ENCODE data around the gene OPTC.

OPTC gene

DNA sequence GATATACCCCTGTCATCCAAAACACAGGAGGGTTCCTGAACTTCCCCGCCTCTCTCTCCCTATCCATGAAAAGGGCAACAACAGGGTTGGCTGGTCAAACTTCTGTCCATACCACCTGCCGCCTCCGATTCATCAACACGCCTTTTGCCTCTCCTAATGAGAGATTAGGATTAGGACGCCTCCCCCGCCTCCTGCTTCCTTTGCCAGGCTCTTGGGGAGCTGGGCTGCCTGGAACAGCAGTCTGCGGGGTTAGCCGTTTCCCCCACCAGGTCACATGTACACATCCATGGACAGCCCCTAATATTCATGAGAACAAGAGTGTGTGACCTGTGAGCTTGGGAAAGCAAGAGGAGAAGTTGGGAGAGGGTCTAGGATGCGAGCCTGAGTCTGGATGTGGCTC, 2.3 kb upstream of the OPTC start:
- DNase-seq (ENCODE audit: low spot score), result no peak

GRCh38 chr1:203492082-203492747, 1.7 kb upstream of the OPTC start:
- no peak for DNase-seq (ENCODE audit: low spot score)

DNA sequence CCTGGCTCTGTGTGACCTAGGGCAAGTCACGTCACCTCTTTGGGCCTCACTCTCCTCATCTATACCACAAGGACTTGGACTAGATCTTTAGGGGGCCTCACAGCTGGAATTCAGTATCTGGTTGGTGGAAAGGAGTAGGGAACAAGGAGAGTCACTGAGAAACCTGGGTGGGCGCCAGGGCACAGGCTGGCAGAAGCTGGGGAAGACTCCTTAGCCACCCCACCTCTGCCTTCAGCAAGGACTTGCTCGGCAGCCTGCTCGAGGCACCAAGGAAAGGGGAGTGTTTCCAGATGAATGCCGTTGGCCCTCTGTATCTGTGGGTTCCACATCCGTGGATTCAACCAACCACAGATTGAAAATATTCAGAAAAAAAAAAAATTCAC, 1.2 kb upstream of the OPTC start:
- DNase-seq (ENCODE audit: low spot score), result no peak

DNA sequence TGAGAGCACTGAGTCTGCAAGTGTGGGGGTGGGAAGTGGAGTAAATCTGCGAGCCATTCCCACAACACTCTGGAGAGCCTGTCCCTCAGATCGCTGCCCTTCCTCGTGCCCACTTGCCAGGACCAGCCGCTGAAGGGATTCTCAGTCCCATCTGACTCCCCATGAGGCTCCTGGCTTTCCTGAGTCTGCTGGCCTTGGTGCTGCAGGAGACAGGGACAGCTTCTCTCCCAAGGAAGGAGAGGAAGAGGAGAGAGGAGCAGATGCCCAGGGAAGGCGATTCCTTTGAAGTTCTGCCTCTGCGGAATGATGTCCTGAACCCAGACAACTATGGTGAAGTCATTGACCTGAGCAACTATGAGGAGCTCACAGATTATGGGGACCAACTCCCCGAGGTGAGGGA, 1.9 kb downstream of the OPTC start:
- DNase-seq (ENCODE audit: low spot score), result no peak

DNA sequence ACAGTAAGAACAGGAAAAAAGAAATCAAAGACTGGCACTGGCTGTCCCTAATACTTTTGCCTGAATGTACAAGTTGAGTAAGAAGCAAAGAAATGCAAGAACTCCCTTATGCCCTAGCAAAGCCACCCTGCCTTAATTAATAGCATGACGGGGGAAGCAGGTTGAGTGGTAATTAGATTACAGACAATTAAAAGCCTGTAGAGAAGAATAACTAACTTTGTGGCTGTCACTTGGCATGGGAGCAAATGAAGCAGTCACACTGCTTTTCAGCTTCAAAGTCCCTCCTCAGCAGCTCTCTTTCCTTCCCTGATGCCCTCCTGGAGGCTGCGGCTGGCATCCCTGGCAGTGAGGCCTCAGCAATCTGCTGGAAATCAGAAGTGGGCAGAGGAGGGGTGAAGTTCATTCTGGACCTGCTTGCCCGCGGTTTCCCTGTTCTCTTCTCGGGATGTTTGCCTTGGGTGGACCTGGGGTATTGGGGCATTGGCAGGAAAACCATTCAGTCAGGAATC, 3.4 kb downstream of the OPTC start:
- DNase-seq (ENCODE audit: low spot score), result no peak

DNA sequence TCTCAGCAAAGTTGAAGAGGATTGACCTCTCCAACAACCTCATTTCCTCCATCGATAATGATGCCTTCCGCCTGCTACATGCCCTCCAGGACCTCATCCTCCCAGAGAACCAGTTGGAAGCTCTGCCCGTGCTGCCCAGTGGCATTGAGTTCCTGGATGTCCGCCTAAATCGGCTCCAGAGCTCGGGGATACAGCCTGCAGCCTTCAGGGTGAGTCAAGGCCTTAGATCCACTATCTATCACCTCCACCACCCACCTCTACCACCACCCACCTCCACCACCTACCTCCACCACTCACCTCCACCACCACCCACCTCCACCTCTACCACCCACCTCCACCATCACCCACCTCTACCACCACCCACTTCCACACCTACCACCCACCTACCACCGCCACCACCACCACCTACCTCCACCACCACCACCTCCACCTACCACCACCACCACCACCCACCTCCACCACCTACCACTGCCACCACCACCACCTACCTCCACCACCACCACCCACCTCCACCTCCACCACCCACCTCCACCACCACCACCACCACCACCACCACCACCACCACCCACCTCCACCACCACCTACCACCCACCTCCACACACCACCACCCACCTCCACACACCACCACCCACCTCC, 5.8 kb downstream of the OPTC start:
- no peak for DNase-seq (ENCODE audit: low spot score)

DNA sequence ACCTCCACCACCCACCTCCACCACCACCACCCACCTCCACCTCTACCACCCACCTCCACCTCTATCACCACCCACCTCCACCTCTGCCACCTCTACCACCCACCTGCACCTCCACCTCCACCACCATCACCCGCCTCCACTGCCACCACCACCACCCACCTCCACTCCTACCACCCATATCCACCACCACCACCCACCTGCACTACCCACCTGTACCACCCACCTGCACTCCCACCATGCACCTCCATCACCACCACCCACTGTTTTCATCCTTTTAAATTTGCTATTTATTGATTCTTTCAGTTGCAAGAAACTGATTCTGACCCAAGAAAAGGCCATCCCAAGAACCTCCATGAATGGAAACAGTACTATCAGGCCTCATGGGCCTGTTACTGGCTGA, 6.3 kb downstream of the OPTC start:
- DNase-seq (ENCODE audit: low spot score), result no peak

DNA sequence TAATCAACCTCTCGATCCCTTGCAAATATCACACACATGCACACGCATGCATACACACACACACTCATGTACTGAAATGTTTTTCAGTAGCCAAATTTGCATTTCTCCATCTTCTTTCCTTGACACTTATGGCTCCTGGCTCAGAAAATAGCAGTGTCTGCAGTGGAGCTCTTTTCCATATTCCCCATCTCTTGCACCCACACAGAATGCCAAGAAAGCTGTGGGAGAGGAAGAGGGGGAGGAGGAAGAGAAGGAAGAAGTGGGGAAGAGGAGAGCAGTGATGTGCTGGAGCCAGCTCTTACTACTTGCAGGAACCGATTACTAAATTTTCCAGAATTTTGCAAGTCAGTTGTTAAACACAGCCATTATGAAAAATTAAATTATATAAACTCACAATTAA, 9.9 kb downstream of the OPTC start:
- no peak for DNase-seq (ENCODE audit: low spot score)

- DNase-seq (ENCODE audit: low spot score), result peak; percentile 79
Observed at GRCh38 chr1:203504400-203505250, 10.7 kb downstream of the OPTC start.

DNA sequence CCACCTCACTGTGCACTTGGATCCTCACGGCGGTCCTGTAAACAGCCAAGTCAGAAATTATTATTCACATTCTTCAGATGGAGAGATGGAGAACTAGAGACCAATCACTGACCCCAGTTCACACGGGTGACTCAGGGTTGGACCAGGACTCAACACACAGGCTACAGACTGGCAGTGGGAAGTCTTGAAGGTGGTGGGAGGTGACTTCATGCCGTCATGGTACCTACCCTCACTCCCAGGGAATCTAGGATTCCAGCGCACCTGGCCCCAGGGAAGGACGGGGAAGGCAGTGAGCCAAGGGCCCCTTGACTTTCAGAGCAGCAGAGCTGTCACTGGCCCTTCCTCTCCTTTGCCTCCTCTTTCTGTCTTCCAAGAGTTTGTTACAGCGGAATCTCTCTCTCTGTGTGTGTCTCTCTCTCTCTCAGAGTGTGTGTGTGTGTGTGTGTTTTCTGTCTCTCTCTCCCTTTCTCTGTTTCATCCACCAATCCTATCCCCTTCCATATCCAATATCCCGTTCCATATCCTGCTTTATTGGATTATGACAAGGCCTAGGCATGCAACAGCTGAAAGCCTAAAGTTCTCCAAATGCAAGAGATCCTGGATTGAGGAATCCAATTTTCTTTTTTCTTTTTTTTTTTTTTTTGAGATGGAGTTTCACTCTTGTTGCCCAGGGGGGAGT, 11.7 kb downstream of the OPTC start:
- DNase-seq (ENCODE audit: low spot score), result no peak

GRCh38 chr1:203506858-203507626, 13.1 kb downstream of the OPTC start:
- no peak for DNase-seq (ENCODE audit: low spot score)

- DNase-seq (ENCODE audit: low spot score), result no peak
Observed at GRCh38 chr1:203507759-203508158, 13.8 kb downstream of the OPTC start.

DNA sequence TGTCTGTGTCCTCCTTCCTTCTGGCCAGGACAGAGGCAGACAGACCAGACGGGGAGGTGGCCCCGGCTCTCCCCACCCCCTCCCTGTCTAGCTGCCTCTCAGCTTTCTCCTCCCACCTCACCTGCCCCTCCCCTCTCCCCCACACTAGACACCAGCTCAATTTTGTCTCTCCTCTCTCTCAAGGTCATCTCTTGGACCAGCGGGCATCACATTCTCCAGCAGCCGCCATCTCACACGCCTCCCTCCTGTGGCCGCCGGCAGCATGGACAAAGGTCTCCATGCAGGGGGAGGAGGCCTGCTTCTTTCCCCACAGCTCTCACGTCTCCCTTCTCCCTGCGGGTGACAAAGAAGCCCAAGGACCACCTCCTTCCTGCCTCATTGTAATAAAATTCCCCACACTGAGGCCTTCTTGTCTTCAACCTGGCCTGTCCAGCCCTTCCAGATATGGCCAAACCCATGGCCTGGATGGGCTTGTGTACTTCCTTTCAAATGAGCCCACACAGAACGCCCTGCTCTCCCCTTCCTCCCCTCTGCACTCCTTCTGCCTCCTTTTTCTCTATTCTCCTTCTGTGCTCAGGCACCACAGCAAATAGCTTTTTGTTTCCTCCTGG, 14.6 kb downstream of the OPTC start:
- DNase-seq (ENCODE audit: low spot score), result no peak

DNA sequence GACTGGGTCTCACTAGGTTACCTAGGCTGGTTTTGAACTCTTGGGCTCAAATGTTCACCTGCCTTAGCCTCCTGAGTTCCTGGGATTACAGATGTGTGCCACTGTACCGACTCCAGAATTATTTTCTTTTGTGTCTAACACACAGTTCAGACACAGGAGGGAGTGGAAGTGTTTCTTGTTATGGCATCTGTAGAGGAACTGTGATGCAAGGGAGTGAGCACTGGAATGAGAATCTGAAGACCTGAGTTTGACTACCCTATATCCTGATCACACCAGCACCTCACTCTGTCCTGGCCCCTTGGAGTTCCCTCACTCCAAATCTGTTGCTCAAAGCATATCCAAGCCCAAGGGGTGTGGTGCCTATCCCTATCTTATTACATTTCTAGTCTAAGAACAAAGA, 15.2 kb downstream of the OPTC start:
- DNase-seq (ENCODE audit: low spot score), result no peak

DNA sequence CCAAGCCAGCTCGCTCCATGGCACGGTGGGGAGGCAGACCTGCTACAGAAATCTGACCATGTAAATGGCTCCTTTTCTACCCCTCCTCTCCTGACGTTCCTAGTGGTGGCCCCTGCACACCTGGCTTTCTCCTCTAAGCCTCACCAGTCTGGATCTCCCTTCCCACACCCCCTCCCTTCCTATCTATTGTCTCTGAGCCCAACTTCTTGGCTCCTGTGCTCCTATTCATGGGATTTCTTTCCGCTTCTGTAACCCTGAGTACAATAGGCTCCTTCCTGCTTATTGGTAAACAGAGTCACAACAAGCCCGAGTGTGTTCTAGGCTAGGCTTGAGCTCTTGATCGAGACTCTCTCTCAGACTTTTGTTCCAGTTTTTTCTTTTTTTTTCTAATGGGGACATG, 17.6 kb downstream of the OPTC start:
- DNase-seq (ENCODE audit: low spot score), result no peak

DNA sequence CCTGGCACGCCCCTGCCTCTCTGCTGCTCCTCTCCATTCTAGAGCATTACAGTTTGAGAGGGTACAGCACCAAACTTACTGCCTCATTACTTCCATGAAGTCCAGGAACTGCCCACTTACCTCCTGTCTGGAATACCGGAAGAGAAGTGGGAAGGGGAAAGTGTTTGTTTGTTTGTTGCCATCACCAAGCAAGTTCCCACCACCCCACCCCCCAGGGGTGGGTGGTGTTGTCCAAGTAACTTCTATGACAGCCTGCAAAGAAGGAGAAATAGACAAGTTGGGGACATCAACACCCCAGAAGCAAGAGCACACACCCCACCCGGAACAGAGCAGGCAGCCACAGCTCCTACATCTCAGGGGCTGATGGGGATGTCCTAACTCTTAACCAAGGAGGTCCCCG, 18.0 kb downstream of the OPTC start:
- DNase-seq (ENCODE audit: low spot score), result no peak

DNA sequence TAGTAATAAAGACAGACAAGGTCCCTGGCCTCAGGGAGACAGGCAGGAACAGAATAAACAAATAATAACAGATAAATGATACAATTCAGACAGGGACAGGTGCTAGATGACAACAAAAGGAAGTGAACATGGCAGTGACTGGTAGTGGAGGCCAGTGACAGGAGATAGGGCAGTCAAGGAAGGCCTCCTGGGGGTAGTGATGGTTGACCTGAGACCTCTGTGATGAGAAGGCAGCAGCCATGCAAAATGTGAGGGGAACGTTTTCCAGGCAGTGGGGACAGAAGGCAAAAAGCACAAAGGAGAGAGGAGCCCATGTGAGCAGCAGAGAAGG, 18.5 kb downstream of the OPTC start:
- DNase-seq (ENCODE audit: low spot score), result no peak

- DNase-seq (ENCODE audit: low spot score), result peak; percentile 39
Observed at GRCh38 chr1:203512848-203513584, 19.1 kb downstream of the OPTC start.

GRCh38 chr1:203513585-203514031, 19.7 kb downstream of the OPTC start:
- no peak for DNase-seq (ENCODE audit: low spot score)

- no peak for DNase-seq (ENCODE audit: low spot score)
Observed at GRCh38 chr1:203516184-203516583, 22.2 kb downstream of the OPTC start.

GRCh38 chr1:203516906-203517305, 23.0 kb downstream of the OPTC start:
- DNase-seq (ENCODE audit: low spot score), result no peak
